ENCODE results near the gene OPN1MW.
"Not testable (repeated sequence)": the region's sequence is repeated elsewhere in the genome, so short reads cannot be mapped to it uniquely, and the experiment has no call there.

DNA sequence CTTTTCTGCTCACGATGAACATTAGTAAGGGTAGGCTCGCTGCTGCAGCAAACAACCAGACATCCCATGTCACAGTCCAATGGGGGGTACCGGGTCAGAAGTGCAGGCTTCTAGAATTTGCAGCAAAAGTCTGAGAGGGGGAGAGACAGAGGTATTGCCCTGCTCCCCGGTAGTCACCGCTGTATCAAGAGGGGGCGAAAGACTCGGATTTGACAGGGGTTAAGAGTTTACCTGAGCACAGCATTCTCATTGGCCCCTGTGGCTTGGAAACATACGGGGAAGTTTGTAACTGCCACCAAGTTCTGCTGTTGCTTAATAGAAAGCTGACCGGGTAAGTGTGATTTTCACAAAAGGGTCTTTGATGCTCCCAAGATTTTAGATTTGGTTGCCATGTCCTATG lies 28.7 kb downstream of the OPN1MW start:
- not testable (repeated sequence) for TF ChIP-seq POLR2A (IDR thresholded peaks at IDR 0.05; ENCODE audit: low read length); GATA1 (IDR thresholded peaks at IDR 0.05; ENCODE audit: low read depth, low read length)

Data from erythroblast (primary cell).